GOT3 (cell line): Measurements from ENCODE around the gene KMT2B.
A peak's percentile ranks its signal among the peaks of the same experiment; 100 is the strongest.

ENCODE experiments used
- DNase-seq: peaks from one replicate; lab custom pipeline; 2025; ENCODE audit warnings: mixed read lengths; lab: John Stamatoyannopoulos, UW

KMT2B gene

DNA sequence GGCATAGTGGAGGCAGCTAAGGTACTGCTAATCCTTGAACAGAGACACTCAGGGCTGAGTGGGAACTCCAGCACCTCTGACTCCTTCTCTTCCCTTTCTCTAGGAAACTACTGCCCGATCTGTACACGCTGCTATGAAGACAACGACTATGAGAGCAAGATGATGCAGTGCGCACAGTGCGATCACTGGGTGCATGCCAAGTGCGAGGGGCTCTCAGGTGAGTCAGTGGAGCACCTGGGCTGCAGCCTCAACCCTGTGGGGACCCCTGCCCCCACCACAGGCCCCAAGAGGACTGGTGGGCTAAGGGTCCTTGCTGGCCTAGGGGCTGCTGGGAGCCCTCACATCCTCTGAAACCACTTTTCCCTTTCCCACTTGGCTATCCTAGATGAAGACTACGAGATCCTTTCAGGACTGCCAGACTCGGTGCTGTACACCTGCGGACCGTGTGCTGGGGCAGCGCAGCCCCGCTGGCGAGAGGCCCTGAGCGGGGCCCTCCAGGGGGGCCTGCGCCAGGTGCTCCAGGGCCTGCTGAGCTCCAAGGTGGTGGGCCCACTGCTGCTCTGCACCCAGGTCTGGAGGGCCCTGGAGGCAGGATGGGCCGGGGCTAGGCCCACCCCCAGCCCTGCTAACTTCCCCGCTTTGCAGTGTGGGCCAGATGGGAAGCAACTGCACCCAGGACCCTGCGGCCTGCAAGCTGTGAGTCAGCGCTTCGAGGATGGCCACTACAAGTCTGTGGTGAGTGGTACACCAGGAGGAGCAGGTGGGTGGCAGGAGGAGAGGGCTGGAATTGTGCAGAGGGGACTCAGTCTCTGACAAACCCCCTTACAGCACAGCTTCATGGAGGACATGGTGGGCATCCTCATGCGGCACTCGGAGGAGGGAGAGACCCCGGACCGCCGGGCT lies 9.5 kb downstream of the KMT2B start:
- DNase-seq, result no peak

DNA sequence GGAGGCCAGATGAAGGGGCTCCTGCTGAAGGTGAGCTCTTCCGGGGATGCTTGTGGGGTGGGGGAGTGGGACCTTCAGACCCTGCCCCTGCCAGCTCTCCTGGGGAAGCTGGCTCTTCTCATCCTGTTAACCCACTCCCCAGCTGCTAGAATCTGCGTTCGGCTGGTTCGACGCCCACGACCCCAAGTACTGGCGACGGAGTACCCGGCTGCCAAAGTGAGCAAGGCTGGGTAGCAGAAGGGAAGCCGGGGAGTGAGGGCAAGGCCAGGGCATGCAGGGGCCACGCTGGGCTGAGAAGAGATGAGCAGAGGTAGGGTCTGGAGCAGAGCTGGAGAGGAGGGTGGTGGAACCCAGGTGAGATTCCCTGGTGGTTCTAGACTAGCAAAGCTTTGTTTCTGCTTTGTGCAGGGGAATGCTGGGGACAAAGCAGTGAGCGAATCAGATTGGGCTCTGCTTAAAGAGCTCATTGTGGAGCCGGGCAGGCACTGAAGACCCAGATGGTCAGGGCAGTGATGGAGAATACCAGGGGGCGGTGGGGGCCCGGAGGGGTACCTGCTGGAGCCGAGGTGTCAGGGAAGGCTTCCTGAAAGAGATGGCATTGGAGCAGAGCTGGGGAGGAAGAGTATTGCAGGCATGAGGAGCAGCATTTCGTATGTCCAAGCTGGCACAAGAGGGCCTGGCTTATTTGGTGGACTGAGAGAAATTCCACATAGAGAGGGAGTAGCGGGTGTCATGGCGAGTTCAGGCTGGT lies 10.3 kb downstream of the KMT2B start:
- DNase-seq, result no peak

DNA sequence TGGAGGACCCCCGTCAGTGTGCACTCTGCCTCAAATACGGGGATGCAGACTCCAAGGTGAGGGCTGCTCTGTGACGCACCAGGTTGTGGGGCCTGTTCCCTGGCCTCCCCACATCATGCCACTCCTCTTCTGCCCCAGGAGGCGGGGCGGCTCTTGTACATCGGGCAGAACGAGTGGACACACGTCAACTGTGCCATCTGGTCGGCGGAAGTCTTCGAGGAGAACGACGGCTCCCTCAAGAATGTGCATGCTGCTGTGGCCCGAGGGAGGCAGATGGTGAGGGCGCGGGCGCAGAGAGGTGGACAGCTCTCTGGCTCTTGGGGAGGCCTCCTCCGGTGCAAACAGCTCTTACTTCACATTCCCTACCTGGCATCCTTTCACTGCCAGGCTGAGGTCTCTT lies 11.2 kb downstream of the KMT2B start:
- no peak for DNase-seq

DNA sequence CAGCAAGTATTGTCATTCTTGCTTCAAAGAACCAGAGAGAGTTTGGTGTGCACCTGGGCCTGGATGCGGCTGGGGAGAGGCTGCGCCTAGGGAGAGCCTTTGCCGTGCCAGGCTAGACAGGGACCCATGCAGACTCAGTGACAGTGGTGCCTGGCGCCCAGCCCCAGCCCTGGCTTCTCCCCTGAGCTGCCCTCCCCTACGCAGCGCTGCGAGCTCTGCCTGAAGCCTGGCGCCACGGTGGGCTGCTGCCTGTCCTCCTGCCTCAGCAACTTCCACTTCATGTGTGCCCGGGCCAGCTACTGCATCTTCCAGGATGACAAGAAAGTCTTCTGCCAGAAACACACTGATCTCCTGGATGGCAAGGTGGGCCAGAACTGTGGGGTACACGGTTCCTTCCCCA lies 12.0 kb downstream of the KMT2B start:
- DNase-seq, result no peak

DNA sequence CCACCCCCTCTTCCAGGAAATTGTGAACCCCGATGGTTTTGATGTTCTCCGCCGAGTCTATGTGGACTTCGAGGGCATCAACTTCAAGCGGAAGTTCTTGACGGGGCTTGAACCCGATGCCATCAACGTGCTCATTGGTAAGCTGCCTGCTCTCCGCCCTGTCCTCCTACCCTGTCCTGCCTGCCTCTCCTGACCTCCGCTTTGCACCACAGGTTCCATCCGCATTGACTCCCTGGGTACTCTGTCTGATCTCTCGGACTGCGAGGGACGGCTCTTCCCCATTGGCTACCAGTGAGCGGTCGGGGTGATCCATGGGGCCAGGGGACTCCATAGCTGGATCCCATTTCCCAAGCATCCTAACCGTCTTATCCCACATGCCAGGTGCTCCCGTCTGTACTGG lies 12.5 kb downstream of the KMT2B start:
- no peak for DNase-seq

DNA sequence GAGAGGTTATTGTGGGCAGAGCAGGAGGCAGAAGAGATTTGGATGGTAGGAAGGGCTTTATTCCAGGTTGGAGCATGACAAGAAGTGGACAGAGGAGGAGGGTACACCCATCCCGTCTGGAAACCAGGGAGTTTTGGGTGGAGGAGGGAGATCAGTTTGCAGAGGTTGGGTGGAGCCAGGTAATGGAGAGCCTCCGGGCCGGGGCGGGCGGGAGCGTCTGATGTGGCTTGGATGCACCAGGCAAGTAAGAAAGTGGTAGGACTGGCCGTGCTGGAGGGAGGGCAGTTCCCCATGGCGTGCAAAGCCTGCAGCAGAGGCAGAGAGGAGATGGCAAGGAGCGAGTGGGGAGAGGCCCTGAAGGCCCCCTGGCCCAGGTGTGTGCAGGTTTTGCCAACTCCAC lies 13.6 kb downstream of the KMT2B start:
- DNase-seq, result no peak

DNA sequence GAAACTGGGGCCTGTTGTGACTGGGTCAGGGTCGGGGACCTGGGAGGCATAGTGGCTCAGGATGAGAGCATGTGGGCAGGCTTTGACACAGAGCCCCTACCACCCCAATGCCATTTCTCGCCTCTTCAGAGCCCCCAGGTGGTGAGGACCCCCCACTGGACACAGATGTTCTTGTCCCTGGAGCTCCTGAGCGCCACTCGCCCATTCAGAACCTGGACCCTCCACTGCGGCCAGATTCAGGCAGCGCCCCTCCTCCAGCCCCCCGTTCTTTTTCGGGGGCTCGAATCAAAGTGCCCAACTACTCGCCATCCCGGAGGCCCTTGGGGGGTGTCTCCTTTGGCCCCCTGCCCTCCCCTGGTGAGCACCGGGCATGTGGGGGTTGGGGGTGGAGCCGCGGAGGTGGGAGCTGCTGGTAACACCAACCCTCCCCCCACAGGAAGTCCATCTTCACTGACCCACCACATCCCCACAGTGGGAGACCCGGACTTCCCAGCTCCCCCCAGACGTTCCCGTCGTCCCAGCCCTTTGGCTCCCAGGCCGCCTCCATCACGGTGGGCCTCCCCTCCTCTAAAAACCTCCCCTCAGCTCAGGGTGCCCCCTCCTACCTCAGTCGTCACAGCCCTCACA lies 14.1 kb downstream of the KMT2B start:
- no peak for DNase-seq

DNA sequence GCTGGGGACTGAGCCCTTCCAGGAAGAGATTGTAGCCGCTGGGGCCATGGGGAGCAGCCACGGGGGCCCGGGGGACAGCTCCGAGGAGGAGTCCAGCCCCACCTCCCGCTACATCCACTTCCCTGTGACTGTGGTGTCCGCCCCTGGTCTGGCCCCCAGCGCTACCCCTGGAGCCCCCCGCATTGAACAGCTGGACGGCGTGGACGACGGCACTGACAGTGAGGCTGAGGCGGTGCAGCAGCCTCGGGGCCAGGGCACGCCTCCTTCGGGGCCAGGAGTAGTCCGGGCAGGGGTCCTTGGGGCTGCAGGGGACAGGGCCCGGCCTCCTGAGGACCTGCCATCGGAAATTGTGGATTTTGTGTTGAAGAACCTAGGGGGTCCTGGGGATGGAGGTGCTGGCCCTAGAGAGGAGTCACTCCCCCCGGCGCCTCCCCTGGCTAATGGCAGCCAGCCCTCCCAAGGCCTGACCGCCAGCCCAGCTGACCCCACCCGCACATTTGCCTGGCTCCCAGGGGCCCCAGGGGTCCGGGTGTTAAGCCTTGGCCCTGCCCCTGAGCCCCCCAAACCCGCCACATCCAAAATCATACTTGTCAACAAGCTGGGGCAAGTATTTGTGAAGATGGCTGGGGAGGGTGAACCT lies 14.9 kb downstream of the KMT2B start:
- no peak for DNase-seq

DNA sequence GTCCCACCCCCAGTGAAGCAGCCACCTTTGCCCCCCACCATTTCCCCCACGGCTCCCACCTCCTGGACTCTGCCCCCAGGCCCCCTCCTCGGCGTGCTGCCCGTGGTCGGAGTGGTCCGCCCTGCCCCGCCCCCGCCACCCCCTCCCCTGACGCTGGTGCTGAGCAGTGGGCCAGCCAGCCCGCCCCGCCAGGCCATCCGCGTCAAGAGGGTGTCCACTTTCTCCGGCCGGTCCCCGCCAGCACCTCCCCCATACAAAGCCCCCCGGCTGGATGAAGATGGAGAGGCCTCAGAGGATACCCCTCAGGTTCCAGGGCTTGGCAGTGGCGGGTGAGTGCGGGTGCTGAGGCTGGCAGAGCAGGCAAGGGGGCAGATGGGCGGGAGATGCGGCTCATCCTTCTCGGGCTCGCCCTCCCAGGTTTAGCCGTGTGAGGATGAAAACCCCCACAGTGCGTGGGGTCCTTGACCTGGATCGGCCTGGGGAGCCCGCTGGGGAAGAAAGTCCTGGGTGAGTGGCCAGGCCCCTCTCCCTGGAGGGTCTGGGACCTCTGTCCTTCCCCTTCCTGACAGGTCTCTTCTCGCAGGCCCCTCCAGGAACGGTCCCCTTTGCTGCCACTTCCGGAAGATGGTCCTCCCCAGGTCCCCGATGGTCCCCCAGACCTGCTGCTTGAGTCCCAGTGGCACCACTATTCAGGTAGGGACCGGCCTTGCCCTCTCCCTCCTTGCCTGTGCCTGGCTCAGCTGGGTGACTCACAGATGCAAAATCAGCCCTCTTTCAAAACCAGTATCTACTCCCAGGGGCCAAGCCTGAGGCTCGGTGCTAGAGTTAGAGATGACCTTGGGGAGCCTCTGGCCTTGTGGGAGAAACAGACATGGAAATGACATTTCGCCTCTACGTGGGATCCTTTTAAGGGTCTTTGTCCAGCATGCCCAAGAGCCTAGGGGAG lies 15.7 kb downstream of the KMT2B start:
- DNase-seq, result no peak

DNA sequence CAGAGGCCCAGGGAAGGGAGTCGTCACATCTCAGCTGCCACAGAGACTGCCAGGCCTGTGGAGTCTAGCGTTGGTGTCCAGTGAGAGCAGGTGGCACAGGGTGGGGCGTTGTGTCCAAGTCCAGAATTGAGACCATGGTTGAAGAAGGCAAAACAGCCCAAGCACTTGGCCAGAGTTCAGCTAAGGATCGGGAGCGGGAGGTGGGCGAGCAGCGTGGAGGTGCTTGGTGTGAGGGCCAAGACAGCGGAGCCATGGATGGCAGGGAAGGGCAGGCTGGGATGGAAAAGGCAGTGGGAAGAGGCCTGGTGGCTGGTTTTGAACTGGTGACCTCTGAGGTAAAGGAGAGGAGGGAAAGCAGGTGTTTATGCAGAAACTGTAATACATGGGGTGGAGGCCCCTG lies 16.5 kb downstream of the KMT2B start:
- no peak for DNase-seq

DNA sequence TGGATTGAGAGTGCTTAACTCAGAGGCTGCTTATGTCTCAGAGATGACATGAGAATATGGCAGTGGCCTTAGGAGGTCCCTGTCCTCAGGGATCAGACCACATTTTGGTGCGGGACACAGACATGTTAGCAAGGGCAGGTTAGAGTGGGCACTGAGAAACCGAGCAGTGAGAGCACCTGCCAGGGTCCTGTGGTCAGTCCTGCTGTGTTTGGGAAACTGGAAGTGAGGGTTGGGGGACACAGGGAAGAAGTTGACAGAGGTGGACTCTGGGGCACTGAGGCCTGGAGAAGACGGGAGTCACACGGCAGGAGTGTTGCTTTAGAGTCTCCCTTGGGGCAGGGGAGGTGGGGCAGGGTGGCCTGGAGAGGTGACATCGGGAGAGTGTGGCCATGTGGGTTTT lies 17.1 kb downstream of the KMT2B start:
- no peak for DNase-seq

DNA sequence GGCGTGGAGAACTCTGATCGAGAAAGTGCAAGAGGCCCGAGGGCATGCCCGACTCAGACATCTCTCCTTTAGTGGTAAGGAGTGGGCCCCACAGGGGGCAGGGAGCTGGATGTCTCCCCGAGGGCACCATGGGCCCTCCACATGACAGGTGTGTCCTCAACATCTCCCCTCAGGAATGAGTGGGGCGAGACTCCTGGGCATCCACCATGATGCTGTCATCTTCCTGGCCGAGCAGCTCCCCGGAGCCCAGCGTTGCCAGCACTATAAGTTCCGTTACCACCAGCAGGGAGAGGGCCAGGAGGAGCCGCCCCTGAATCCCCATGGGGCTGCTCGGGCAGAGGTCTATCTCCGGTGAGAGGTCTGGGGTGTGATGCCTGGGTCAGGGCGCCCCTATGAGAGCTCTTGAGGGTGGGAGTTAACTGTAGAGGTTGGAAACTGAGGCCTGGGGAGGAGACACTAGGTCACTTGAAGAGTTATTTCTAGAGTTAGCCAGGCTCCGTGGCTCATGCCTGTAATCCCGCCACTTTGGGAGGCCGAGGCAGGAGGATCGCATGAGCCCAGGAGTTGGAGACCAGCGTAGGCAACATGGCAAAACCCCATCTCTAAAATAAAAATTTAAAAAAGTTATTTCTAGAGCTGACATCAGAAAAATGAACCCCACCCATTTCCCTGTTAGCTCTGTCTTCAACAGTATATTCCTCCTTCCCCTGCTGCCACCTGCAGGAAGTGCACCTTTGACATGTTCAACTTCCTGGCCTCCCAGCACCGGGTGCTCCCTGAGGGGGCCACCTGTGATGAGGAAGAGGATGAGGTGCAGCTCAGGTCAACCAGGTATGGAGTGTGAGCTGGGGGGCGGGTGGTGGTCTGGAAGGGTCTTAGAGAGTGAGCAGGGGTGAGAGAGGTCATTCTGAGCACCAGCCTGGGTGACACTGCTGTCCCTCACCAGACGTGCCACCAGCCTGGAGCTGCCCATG lies 19.4 kb downstream of the KMT2B start:
- DNase-seq, result no peak

DNA sequence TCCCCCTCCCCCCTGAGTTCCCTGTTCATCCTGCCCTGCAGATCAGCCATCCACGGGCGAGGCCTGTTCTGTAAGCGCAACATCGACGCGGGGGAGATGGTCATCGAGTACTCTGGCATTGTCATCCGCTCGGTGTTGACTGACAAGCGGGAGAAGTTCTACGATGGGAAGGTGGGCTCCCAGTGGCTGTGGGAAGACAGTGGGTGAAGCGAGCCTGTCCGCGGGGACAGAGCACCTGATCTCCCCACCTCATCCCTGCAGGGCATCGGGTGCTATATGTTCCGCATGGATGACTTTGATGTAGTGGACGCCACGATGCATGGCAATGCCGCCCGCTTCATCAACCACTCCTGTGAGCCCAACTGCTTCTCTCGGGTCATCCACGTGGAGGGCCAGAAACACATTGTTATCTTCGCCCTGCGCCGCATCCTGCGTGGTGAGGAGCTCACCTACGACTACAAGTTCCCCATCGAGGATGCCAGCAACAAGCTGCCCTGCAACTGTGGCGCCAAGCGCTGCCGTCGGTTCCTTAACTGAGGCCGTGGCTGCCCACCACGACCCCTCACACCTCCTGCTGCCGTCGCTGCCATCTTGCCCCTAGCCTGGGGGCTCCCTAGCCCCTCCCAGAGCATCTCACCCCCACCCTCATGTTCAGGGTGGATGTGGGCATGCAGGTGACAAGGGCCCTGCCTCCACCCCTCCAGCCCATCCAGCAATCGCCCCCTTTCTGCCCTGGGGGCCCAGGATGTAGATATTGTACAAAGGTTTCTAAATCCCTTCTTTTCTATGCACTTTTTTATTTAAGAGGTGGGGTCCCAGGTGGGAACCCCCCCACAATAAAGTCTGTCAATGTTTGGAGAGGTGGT lies 20.5 kb downstream of the KMT2B start:
- DNase-seq, result no peak

DNA sequence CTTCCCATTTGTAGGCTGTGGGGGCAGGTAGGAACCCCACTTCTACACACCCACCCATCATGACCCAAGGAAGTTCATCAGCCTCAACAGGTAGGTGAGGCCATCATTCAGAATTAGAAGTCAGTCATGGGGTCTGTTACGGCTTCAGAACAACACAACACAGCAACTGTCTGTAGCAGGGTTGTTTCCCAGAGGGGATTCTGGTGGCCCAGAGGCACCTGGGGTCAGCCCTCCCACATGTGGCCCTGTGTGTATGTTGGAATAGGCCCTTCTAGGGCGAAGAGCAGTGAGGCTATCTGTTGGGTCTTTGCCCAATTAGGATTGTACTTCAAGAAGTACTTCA lies 21.1 kb downstream of the KMT2B start:
- DNase-seq, result no peak

DNA sequence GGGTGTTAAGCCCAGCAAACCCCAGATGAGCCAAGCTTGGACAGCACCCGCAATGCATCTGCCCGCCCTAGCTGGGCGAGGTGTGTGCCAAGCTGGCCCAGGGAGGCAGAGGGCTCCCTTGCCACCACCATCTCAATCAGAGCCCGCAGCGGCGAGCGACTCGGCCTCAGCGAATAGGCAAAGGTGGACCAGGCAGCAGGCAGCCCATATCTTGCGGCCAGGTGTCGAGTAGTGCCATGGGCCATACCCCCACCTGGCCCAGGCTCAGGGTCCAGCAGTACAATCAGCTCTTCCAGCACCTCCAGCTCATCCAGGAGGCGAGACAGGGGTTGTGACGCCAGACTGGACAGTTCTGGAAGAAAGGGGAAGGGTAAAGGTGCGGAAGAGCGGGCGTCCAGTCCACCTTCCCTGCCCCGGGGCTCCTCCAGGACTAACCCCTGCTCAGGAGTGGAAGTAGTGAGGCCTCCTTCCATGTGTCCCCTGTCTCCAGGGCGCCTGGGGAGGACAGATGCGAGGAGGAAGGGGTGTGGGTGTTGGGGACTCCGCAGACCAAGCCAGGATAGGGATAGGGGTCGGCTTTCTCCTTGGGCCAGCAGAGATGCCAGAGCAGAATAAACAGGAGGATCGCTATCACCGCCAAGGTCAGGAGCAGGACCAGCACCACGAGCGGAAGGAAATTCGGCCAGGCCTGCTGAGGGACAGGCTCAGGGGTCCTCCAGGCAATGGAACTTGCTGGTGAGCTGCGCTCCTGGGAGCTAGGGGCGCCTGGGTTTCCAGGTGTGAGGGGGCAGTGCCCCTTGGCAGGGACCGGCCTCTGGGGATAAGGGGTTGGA lies 21.7 kb downstream of the KMT2B start:
- no peak for DNase-seq

DNA sequence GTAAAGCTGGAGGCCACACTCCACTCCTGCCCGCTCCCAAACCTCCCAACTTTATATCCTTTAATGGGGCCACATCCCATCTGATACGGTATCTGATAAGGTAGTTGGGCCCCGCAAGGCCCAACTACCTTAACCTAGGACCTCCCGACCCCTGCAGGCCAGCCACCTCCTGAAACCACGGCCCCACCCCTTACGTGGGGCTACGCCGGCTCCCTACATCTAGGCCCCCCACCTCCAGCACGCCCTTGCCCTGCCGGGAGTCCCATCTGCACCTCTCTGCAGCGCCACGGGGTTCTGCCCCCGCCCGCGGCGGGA lies 22.3 kb downstream of the KMT2B start:
- no peak for DNase-seq

DNA sequence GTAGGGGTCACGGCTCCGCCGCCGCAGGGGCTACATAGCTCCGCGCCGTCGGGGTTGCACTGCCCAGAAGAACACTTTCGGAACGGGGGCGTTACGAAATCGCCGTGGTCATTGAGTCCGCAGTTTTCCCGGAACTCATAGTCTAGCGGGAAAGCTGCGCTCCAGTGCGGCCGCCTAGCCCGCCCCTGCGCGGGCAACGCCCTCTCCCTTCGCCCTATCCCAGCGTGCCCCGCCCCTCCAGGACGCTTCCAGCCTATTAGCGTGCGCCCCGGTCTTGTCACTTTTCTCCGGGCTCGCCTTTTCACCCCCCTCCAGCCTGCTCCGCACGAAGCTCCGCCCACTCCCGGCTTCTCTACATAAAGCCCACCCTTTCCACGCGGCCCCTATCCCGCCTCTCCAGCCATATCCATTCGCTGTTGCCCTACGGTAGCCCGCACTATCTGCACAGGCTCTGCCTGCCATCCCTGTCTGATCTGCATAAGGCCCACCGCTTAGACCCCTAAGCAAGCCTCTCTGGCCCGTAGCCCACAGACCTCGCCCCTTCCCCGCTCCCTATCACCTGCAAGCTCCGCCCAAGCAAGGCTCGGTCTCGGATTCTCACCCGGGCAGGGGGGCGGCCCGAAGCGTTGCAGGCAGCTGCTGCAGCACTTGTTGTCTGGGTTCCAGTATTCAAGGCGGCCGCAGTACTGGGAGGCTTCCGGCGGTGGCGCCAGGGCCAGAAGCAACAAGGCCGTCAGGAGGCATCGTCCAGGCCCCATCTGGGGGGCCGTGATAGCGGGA lies 22.8 kb downstream of the KMT2B start:
- DNase-seq, result peak; percentile 82

DNA sequence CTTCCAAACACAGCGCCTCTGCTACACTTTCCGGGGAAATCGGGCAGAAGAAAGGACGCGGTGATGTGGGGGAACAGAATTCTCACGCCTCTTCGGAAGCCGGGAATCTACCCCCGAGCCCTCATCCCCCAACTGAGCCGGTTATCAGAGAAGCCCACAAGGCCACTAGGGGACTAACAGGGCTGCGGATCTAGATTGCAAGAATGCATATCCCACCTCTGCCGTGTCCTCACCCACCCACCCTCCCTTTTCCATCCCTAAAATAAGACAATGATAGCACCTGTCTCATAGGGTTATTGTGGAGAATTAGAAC lies 23.4 kb downstream of the KMT2B start:
- DNase-seq, result no peak
